Calu3 (cell line): ENCODE measurements around the gene ARID5B. TPM values are rescaled to one million over a fixed set of nuclear protein-coding genes. Genes with fewer than 3 reads are reported as not detected.

Experiments used
- BruUV-seq: library from RNA; stranded (reverse); fragments of 400-500 nt; replicated peaks from 2 replicates; lab custom pipeline; 2021; lab: Mats Ljungman, UMichigan
- CTCF ChIA-PET: fragments of 300-600 bp; sonication (Branson Sonifier 250); formaldehyde crosslinking; loops from one replicate; lab custom pipeline; 2022; ENCODE audit warnings: antibody characterized with exemption; lab: Charles Lee
- DNase-seq: peaks from one replicate; pipeline ENCODE4 v3.0.0; 2022
- H3K27ac Mint-ChIP-seq: one replicate; pipeline ENCODE4 v1.8.0; 2022; ENCODE audit warnings: mixed read lengths; ENCODE audit not compliant: unreplicated experiment
- H3K27me3 Mint-ChIP-seq: one replicate; pipeline ENCODE4 v1.8.0; 2022; ENCODE audit warnings: mixed read lengths; ENCODE audit not compliant: unreplicated experiment
- H3K36me3 Mint-ChIP-seq: one replicate; pipeline ENCODE4 v1.8.0; 2022; ENCODE audit warnings: mild to moderate bottlenecking, moderate library complexity, mixed read lengths; ENCODE audit not compliant: insufficient read depth, unreplicated experiment
- H3K4me1 Mint-ChIP-seq: one replicate; pipeline ENCODE4 v1.8.0; 2022; ENCODE audit warnings: mild to moderate bottlenecking, low read depth, mixed read lengths; ENCODE audit not compliant: unreplicated experiment
- H3K4me3 Mint-ChIP-seq: one replicate; pipeline ENCODE4 v1.8.0; 2022; ENCODE audit warnings: mild to moderate bottlenecking, low read depth, moderate library complexity, mixed read lengths; ENCODE audit not compliant: unreplicated experiment
- H3K9me3 Mint-ChIP-seq: one replicate; pipeline ENCODE4 v1.8.0; 2022; ENCODE audit warnings: low read depth, mixed read lengths; ENCODE audit not compliant: unreplicated experiment
- CTCF ChIP-seq: fragments of 200-600 bp; IDR thresholded peaks from one replicate; pipeline ENCODE4 v1.8.0; 2022; ENCODE audit warnings: antibody characterized with exemption; ENCODE audit not compliant: unreplicated experiment
- intact Hi-C: fragments of 100-400 bp; cut with micrococcal nuclease; formaldehyde crosslinking; loops from one replicate; pipeline ENCODE4 v1.10.0; 2022; ENCODE audit not compliant: unreplicated experiment
- total RNA-seq: library from RNA; stranded (reverse); gene quantifications from 2 replicates; pipeline ENCODE4 v1.2.3, GENCODE V29; 2022

The ARID5B gene
- total RNA-seq, 1 experiment from 2014 or later: 10.0 TPM

GRCh38 chr10:62136931-62137330 lies 235.4 kb downstream of the ARID5B start:
- no peak for TF ChIP-seq CTCF
- CTCF ChIA-PET: interaction anchor here (0.6 to 0.7 kb wide), 3 partner anchors 41 to 997 kb away, joined by 3 to 7 read pairs (median 3); no protein-coding TSS in a partner anchor
- intact Hi-C loops: no loop called here
- BruUV-seq: no TSS peak
- no peaks in the 10 kb centered on the region for H3K4me1 Mint-ChIP-seq
- H3K4me3 Mint-ChIP-seq: no peak overlapping the region
- H3K27ac Mint-ChIP-seq: no peak overlapping the region
- no peak for DNase-seq
- H3K9me3 Mint-ChIP-seq: peaks cover 5% of the 10 kb centered on the region
- H3K36me3 Mint-ChIP-seq: no peaks in the 10 kb centered on the region
- no peaks in the 10 kb centered on the region for H3K27me3 Mint-ChIP-seq

Other genes starting within 250 kb of the ARID5B start
- not detected in 2 replicates for gene CABCOCO1, start 238.8 kb upstream of the ARID5B start, total RNA-seq